B cell (primary cell): Measurements from ENCODE around the gene C4BPB. TPM values are rescaled to one million over a fixed set of nuclear protein-coding genes. Genes with fewer than 3 reads are reported as not detected.

ENCODE experiments used
- ATAC-seq: fragments of 200-7000 bp; cut with Tn5 transposase; one replicate; pipeline ENCODE4 v1.10.0; 2021; ENCODE audit warnings: low read depth, mild to moderate bottlenecking, moderate number of reproducible peaks, moderate library complexity
- CTCF ChIA-PET: fragments of 350-600 bp; sonication (Branson Sonifier 250); formaldehyde crosslinking; loops from one replicate; lab custom pipeline; 2021; ENCODE audit warnings: antibody characterized with exemption, inconsistent platforms; lab: Charles Lee
- POLR2A ChIA-PET: fragments of 350-600 bp; sonication (Branson Sonifier 250); formaldehyde crosslinking; loops from one replicate; lab custom pipeline; 2021; ENCODE audit warnings: antibody characterized with exemption; lab: Charles Lee
- DNase-seq: peaks from one replicate; pipeline ENCODE4 v3.0.0; 2013
- H2AFZ ChIP-seq: 2 replicates; pipeline ENCODE4 v1.6.1; 2012; ENCODE audit warnings: mild to moderate bottlenecking, low read depth, low read length; ENCODE audit not compliant: insufficient read depth, poor library complexity, severe bottlenecking
- H3K27ac ChIP-seq, 2 donors: 1 replicate in 1 of 2; 2 replicates in 1 of 2; pipeline ENCODE4 v1.5.1; 2012 to 2013; ENCODE audit warnings: low read length in 2 of 2, mild to moderate bottlenecking in 2 of 2, moderate library complexity in 1 of 2
- H3K27me3 ChIP-seq, 4 experiments: fragments of 200-600 bp in 1 of 4; sonication (generic) in 1 of 4; replicated peaks in 1 of 4; 1 replicate in 2 of 4; 2 replicates in 2 of 4; pipeline versions ENCODE4 v1.6.1 to v1.7.0; 2013 to 2016; ENCODE audit warnings: low read length in 3 of 4, mild to moderate bottlenecking in 2 of 4, mixed read lengths in 1 of 4, moderate library complexity in 1 of 4; ENCODE audit not compliant: insufficient read depth in 4 of 4, control insufficient read depth in 3 of 4; ENCODE audit errors: control extremely low read depth in 1 of 4
- H3K36me3 ChIP-seq, 2 experiments: replicated peaks in 1 of 2; 1 replicate in 1 of 2; 2 replicates in 1 of 2; pipeline versions ENCODE4 v1.6.1 to v1.7.1; 2013; ENCODE audit warnings: low read length in 1 of 2; ENCODE audit not compliant: insufficient read depth in 2 of 2, control insufficient read depth in 1 of 2; ENCODE audit errors: control extremely low read depth in 1 of 2, extremely low read depth in 1 of 2
- H3K4me1 ChIP-seq, 2 donors: fragments of 200-600 bp in 1 of 2; sonication (generic) in 1 of 2; 1 replicate in 1 of 2; 2 replicates in 1 of 2; pipeline versions ENCODE4 v1.5.1 to v1.6.1; 2013 to 2017; ENCODE audit warnings: low read length in 2 of 2; ENCODE audit not compliant: control insufficient read depth in 2 of 2, insufficient read depth in 2 of 2
- H3K4me2 ChIP-seq: replicated peaks from 2 replicates; pipeline ENCODE3; 2012; ENCODE audit warnings: mild to moderate bottlenecking, low read depth, low read length; ENCODE audit not compliant: poor library complexity, severe bottlenecking
- H3K4me3 ChIP-seq, 5 experiments: fragments of 200-600 bp in 1 of 5; sonication (generic) in 1 of 5; 1 replicate in 3 of 5; 2 replicates in 2 of 5; pipeline versions ENCODE4 v1.5.1 to v1.7.0; 2011 to 2016; ENCODE audit warnings: low read length in 4 of 5, mild to moderate bottlenecking in 4 of 5, low read depth in 2 of 5, control low read depth in 1 of 5, moderate library complexity in 1 of 5; ENCODE audit not compliant: insufficient read depth in 1 of 5; ENCODE audit errors: control extremely low read depth in 1 of 5, extremely low read depth in 1 of 5
- H3K79me2 ChIP-seq: fragments of 200-600 bp; sonication (generic); one replicate; pipeline ENCODE4 v1.6.0; 2016; ENCODE audit warnings: low read length; ENCODE audit not compliant: control insufficient read depth, insufficient read depth
- H3K9ac ChIP-seq: fragments of 200-600 bp; sonication (generic); 2 replicates; pipeline ENCODE4 v1.6.1; 2017; ENCODE audit warnings: mild to moderate bottlenecking, low read length, moderate library complexity
- H3K9me3 ChIP-seq, 3 donors: one replicate each; pipeline versions ENCODE4 v1.6.1 to v1.7.1; 2013; ENCODE audit warnings: low read length in 2 of 3; ENCODE audit not compliant: control insufficient read depth in 2 of 3, insufficient read depth in 1 of 3; ENCODE audit errors: control extremely low read depth in 1 of 3
- H4K20me1 ChIP-seq: 2 replicates; pipeline ENCODE4 v1.6.0; 2012; ENCODE audit warnings: mild to moderate bottlenecking, low read length; ENCODE audit not compliant: insufficient read depth, control insufficient read depth, poor library complexity, severe bottlenecking
- H3K27ac Mint-ChIP-seq: one replicate; pipeline ENCODE4 v1.8.0; 2021; ENCODE audit warnings: mixed read lengths
- H3K27me3 Mint-ChIP-seq: one replicate; pipeline ENCODE4 v1.8.0; 2021; ENCODE audit warnings: mixed read lengths
- H3K4me1 Mint-ChIP-seq: one replicate; pipeline ENCODE4 v1.8.0; 2021; ENCODE audit warnings: mixed read lengths
- H3K4me3 Mint-ChIP-seq: one replicate; pipeline ENCODE4 v1.8.0; 2021; ENCODE audit warnings: mixed read lengths
- H3K9me3 Mint-ChIP-seq: one replicate; pipeline ENCODE4 v1.8.0; 2022; ENCODE audit warnings: mixed read lengths; ENCODE audit not compliant: insufficient read depth
- CTCF ChIP-seq: fragments of 200-600 bp; IDR thresholded peaks from one replicate; pipeline ENCODE4 v1.8.0; 2022; ENCODE audit warnings: antibody characterized with exemption, mild to moderate bottlenecking
- EZH2 ChIP-seq: IDR thresholded peaks from 2 replicates; pipeline ENCODE4 v1.6.1; 2012; ENCODE audit warnings: borderline replicate concordance, low read depth, mild to moderate bottlenecking, moderate library complexity, low read length; ENCODE audit not compliant: insufficient read depth, poor library complexity, severe bottlenecking
- WGBS: methylation state at CpG from one replicate; pipeline ENCODE4 v1.1.5; 2013; ENCODE audit warnings: missing lambda C conversion rate; ENCODE audit not compliant: insufficient coverage; 5-methylcytosine and 5-hydroxymethylcytosine counted together
- intact Hi-C: fragments of 100-400 bp; cut with micrococcal nuclease; formaldehyde crosslinking; loops from one replicate; pipeline ENCODE4 v1.10.0; 2022
- polyA plus RNA-seq: library from polyadenylated mRNA; depleted of rRNA; stranded (reverse); fragments of >200 nt; gene quantifications from 2 replicates; pipeline ENCODE4 v1.2.3, GENCODE V29; 2012
- total RNA-seq, 2 donors: library from RNA; stranded (reverse); fragments of 120-200 nt in 1 of 2; gene quantifications; 1 replicate in 1 of 2; 2 replicates in 1 of 2; pipeline versions ENCODE4 v1.2.3 to v1.2.4, GENCODE V29; 2013 to 2022

Gene C4BPB
- total and polyA plus RNA-seq, 2 donors (not counting 1 experiment from before 2014, with no cell fraction given) = 0.34 TPM; not detected in 1

DNA sequence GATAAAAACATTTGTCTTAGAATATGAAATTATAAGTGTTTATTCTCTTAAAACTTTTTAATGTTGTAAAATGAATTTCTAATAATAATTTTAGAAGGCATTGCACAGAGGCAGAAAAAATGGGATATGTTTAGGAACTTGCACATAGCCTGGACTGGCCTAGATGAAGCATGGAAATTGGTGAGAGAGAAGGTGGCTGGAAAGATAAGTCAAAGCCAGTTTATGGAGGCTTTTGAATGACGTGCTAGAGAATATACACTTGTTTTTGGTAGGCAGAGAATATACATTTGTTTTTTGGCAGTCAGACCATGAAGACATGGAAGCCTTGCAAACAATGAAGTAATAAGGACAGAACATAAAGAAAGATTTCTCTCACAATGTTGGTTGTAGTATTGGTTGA, 13.1 kb downstream of the C4BPB start:
- POLR2A ChIA-PET = no interaction called here
- no peak overlapping the region for H2AFZ ChIP-seq
- H3K4me1 Mint-ChIP-seq = no peaks in the 10 kb centered on the region
- TF ChIP-seq EZH2 (no peak), CTCF (no peak)
- no peaks in the 10 kb centered on the region for H3K4me1 ChIP-seq
- no peaks in the 10 kb centered on the region for H3K79me2 ChIP-seq
- no peaks in the 10 kb centered on the region for H4K20me1 ChIP-seq
- H3K27ac Mint-ChIP-seq = no peak overlapping the region
- no peak overlapping the region for H3K4me3 Mint-ChIP-seq
- DNase-seq = no peak
- peaks cover 0 to 7% (median 1%) of the 10 kb centered on the region in 4 experiments for H3K27me3 ChIP-seq
- H3K4me2 ChIP-seq = no peak overlapping the region
- ATAC-seq = no peak
- no peak overlapping the region for H3K27ac ChIP-seq
- H3K9me3 ChIP-seq = no peaks in the 10 kb centered on the region
- CTCF ChIA-PET = interaction anchor here (1.9 kb wide), 1 partner anchor 17 kb away, joined by 8 read pairs; no protein-coding TSS in a partner anchor
- H3K4me3 ChIP-seq = no peak overlapping the region
- no peaks in the 10 kb centered on the region for H3K9me3 Mint-ChIP-seq
- H3K9ac ChIP-seq = no peak overlapping the region
- intact Hi-C loops = no loop called here
- 100% methylated on average over 1 of the region's 1 CpG for WGBS
- H3K27me3 Mint-ChIP-seq = peaks cover 37% of the 10 kb centered on the region
- no peaks in the 10 kb centered on the region for H3K36me3 ChIP-seq

DNA sequence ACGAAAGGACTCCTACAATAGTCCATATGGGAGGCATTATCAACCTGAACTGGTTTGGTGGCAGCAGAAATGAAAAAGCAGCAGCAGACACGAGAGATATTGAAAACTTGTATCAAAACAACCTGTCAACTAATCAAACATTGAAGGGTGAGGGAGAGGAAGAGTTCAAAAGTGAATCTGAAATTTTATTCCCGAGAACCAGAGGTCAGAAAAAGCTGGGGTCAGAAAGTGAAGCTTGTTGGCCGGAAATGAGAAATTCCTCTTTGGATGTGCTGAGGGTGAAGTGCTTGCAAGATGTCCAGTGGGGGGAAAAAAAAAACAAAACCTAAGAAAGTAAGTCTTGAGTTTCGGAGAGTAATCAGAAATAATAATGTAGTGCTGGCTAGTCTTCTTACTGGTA, 13.5 kb downstream of the C4BPB start:
- H3K36me3 ChIP-seq = no peaks in the 10 kb centered on the region
- H4K20me1 ChIP-seq = no peaks in the 10 kb centered on the region
- Mint-ChIP-seq H3K4me3 (no peak overlapping the region), H3K27ac (no peak overlapping the region), H3K27me3 (peaks cover 40% of the 10 kb centered on the region), H3K4me1 (no peaks in the 10 kb centered on the region), H3K9me3 (no peaks in the 10 kb centered on the region)
- no peak overlapping the region for H3K9ac ChIP-seq
- no peak overlapping the region for H2AFZ ChIP-seq
- no peaks in the 10 kb centered on the region for H3K4me1 ChIP-seq
- no peaks in the 10 kb centered on the region for H3K79me2 ChIP-seq
- 94% methylated on average over 3 of the region's 5 CpGs for WGBS
- H3K4me3 ChIP-seq = no peak overlapping the region
- POLR2A ChIA-PET = no interaction called here
- DNase-seq (no peak), ATAC-seq (no peak)
- intact Hi-C loops = no loop called here
- TF ChIP-seq CTCF (no peak), EZH2 (no peak)
- CTCF ChIA-PET = no interaction called here
- peaks cover 0 to 7% (median 1%) of the 10 kb centered on the region in 4 experiments for H3K27me3 ChIP-seq
- no peaks in the 10 kb centered on the region for H3K9me3 ChIP-seq
- H3K4me2 ChIP-seq = no peak overlapping the region
- H3K27ac ChIP-seq = no peak overlapping the region
